ENCODE data around the gene PHF10. TPM values are rescaled to one million over a fixed set of nuclear protein-coding genes. Genes with fewer than 3 reads are reported as not detected.

Gene PHF10
- total RNA-seq, 3 donors from 2014 or later = 49.6 to 58.7 (median 53.8) TPM

DNA sequence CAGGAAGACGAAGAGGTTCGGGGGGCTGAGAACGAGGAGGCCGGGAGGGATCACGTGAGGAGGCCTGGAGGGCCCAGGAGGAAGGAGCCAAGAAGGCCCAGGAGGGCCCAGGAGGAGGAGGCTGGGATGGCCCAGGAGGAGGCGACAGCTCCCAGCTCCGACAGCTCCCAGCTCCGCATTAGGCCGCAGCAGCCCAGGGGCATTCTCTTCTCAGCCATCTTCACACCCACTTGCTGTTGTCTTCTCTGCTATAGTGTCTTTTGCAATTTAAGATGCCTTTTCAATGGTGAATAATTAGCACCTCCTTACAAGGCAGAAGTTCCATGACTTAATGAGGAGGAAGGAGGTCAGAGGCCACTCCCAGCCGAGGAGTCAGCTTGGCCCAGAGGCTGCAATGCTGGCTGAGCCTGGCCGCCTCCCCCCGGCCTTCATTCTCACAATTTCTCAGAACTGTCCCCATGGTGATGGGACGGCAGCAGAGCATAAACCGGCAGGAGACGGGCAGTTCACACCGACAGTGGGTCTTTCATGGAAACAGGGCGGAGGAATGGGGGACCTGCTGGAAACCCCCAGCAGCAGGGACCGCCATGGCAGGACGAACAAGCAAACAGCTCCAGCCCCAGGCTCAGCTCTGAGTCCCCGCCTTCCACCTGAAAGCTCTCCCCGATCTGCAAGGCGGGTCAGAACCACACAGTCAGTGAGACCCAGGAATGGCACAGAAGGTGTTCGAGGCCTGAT is 67.6 kb downstream of the PHF10 start:
- no peak for ATAC-seq
- DNase-seq = no peak
- Mint-ChIP-seq H3K4me1 (ENCODE audit: low read depth) (peaks cover 13% of the 10 kb centered on the region), H3K36me3 (ENCODE audit: insufficient read depth) (peaks cover 13% of the 10 kb centered on the region), H3K27me3 (ENCODE audit: low read depth) (no peaks in the 10 kb centered on the region), H3K4me3 (no peak overlapping the region), H3K9me3 (no peaks in the 10 kb centered on the region)

DNA sequence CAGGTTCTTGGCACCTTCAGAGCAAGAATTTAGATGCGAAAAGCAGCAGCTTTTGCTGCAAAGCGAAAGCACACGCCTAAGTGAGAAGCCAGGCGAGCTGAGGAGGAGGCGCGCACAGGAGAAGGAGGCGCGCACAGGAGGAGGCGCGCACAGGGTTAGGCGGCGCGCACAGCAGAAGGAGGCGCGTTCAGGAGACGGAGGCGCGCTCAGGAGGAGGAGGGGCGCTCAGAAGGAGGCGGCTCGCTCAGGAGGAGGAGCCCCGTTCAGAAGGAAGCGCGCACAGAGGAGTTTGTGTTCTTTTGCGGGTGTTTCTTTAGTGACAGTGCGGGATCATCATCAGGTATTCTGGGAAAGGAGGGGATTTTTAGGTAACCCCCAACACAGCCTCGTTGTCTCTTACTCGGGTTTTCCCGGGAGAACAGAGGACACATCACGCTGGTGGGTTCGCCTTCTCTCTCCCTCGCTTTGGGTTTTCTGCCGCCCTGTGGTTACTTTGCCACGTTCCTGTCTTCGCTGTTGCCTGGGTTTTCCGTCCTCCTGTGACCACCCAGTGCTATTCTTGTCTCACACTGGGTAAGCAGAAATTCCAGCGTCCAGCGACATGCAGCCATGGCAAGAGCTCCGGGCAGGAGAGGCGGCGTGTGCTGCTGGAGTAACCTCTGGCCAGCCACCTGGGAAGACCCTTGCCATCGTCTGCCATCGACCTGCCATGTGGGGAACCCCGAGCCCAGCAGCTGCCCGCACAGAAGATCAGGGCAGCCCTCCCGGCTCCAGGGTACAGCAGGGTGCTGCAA is 69.5 kb downstream of the PHF10 start:
- peak; percentile 83 to 94 for ATAC-seq
- peak overlapping the region; percentile 86 for H3K4me3 Mint-ChIP-seq
- H3K9me3 Mint-ChIP-seq = no peaks in the 10 kb centered on the region
- no peaks in the 10 kb centered on the region for H3K27me3 Mint-ChIP-seq (ENCODE audit: low read depth)
- peaks cover 13% of the 10 kb centered on the region for H3K36me3 Mint-ChIP-seq (ENCODE audit: insufficient read depth)
- H3K4me1 Mint-ChIP-seq (ENCODE audit: low read depth) = peaks cover 13% of the 10 kb centered on the region
- DNase-seq = peak; percentile 61

Other genes starting within 250 kb of the PHF10 start
- 10 to 100 TPM; 11.9 to 14.4 (median 13.4) TPM for gene WDR27, start 22.5 kb downstream of the PHF10 start, total RNA-seq
- gene C6orf120, start 22.4 kb downstream of the PHF10 start, total RNA-seq = 10 to 100 TPM; 31.2 to 32.0 (median 31.4) TPM
- gene DYNLT2, start 27.1 kb upstream of the PHF10 start, total RNA-seq = 1 to 10 TPM in 2 of 3 donors, under 1 TPM in 1; 0.95 to 1.7 (median 1.6) TPM
- 10 to 100 TPM; 19.2 to 26.0 (median 22.4) TPM for gene ERMARD, start 27.1 kb upstream of the PHF10 start, total RNA-seq

All from activated T-cell treated with anti-CD3 and anti-CD28 coated beads, Interleukin-2, amount 50 U/mL, for 4 hours (primary cell).